Endothelial cell of umbilical vein (primary cell): Measurements from ENCODE around the gene OPA1. TPM values are rescaled to one million over a fixed set of nuclear protein-coding genes. Genes with fewer than 3 reads are reported as not detected.

ENCODE experiments used
- BruUV-seq: library from RNA; stranded (reverse); fragments of 400-500 nt; replicated peaks from 2 replicates; lab custom pipeline; 2021; lab: Mats Ljungman, UMichigan
- CTCF ChIA-PET: fragments of 300-600, 350-600 bp; sonication (Branson Sonifier 250); formaldehyde crosslinking; loops from one replicate; lab custom pipeline; 2021; ENCODE audit warnings: antibody characterized with exemption, inconsistent platforms; lab: Charles Lee
- POLR2A ChIA-PET: fragments of 300-600, 350-600 bp; sonication (Branson Sonifier 250); formaldehyde crosslinking; loops from one replicate; lab custom pipeline; 2021; ENCODE audit warnings: antibody characterized with exemption, inconsistent platforms; lab: Charles Lee
- DNase-seq: peaks from one replicate; pipeline ENCODE4 v3.0.0-alpha.2; 2011; ENCODE audit warnings: low read depth, low spot score
- FAIRE-seq: peaks from 2 replicates; lab custom pipeline; 2011; peaks lifted over from hg19 to GRCh38; lab: Jason Lieb, UNC
- H2AFZ ChIP-seq: 2 replicates; pipeline ENCODE4 v1.6.0; 2012; ENCODE audit warnings: low read depth, low read length, control low read depth, inconsistent platforms
- H3K27ac ChIP-seq: 2 replicates; pipeline ENCODE4 v1.5.1; 2011; ENCODE audit warnings: low read depth, mild to moderate bottlenecking, control low read depth, low read length, moderate library complexity; ENCODE audit not compliant: insufficient read depth
- H3K27me3 ChIP-seq, 2 experiments: 2 replicates each; pipeline versions ENCODE4 v1.6.0 to v1.6.1; 2011; ENCODE audit warnings: low read length in 2 of 2, mixed read lengths in 1 of 2; ENCODE audit not compliant: control insufficient read depth in 2 of 2, insufficient read depth in 2 of 2
- H3K36me3 ChIP-seq, 2 experiments: 2 replicates in 1 of 2; 3 replicates in 1 of 2; pipeline ENCODE4 v1.5.1; 2011; ENCODE audit warnings: low read length in 2 of 2, mild to moderate bottlenecking in 1 of 2, moderate library complexity in 1 of 2; ENCODE audit not compliant: control insufficient read depth in 2 of 2, insufficient read depth in 2 of 2; ENCODE audit errors: extremely low read depth in 1 of 2
- H3K4me1 ChIP-seq: 3 replicates; pipeline ENCODE4 v1.5.1; 2011; ENCODE audit warnings: mild to moderate bottlenecking, low read length; ENCODE audit not compliant: control insufficient read depth, insufficient read depth; ENCODE audit errors: extremely low read depth
- H3K4me2 ChIP-seq: 2 replicates; pipeline ENCODE4 v1.6.1; 2011; ENCODE audit warnings: low read length, control low read depth, mixed read lengths; ENCODE audit not compliant: insufficient read depth
- H3K4me3 ChIP-seq, 3 experiments: fragments of 200-600 bp in 1 of 3; sonication (generic), shearing (Covaris generic) in 1 of 3; replicated peaks in 1 of 3; 2 replicates each; pipeline ENCODE4 v1.5.1; 2011 to 2016; ENCODE audit warnings: control low read depth in 3 of 3, low read length in 3 of 3, mild to moderate bottlenecking in 2 of 3, inconsistent platforms in 1 of 3, low read depth in 1 of 3, moderate library complexity in 1 of 3; ENCODE audit not compliant: insufficient read depth in 1 of 3
- H3K79me2 ChIP-seq: 2 replicates; pipeline ENCODE4 v1.6.0; 2012; ENCODE audit warnings: low read length, inconsistent platforms; ENCODE audit not compliant: control insufficient read depth, insufficient read depth
- H3K9ac ChIP-seq: replicated peaks from 2 replicates; pipeline ENCODE3; 2011; ENCODE audit warnings: low read length, control low read depth; ENCODE audit not compliant: insufficient read depth; ENCODE audit errors: extremely low read depth
- H3K9me1 ChIP-seq: replicated peaks from 3 replicates; pipeline ENCODE4 v1.6.0; 2011; ENCODE audit warnings: mild to moderate bottlenecking, low read length; ENCODE audit not compliant: control insufficient read depth, insufficient read depth; ENCODE audit errors: extremely low read depth
- H3K9me3 ChIP-seq: replicated peaks from 2 replicates; pipeline ENCODE4 v1.5.1; 2012; ENCODE audit warnings: low read length, inconsistent platforms; ENCODE audit not compliant: control insufficient read depth, insufficient read depth
- H4K20me1 ChIP-seq: replicated peaks from 2 replicates; pipeline ENCODE3; 2011; ENCODE audit warnings: mild to moderate bottlenecking, low read length; ENCODE audit not compliant: control insufficient read depth, insufficient read depth; ENCODE audit errors: extremely low read depth
- CTCF ChIP-seq, 2 donors: IDR thresholded peaks; 1 replicate in 1 of 2; 2 replicates in 1 of 2; pipeline ENCODE4 v1.5.1; 2011; ENCODE audit warnings: low read length in 2 of 2, mild to moderate bottlenecking in 2 of 2, moderate library complexity in 2 of 2, control low read depth in 1 of 2, inconsistent platforms in 1 of 2, low read depth in 1 of 2; ENCODE audit not compliant: insufficient read depth in 1 of 2; ENCODE audit errors: extremely low read depth in 1 of 2
- EZH2 ChIP-seq: IDR thresholded peaks from 2 replicates; pipeline ENCODE4 v1.6.1; 2012; ENCODE audit warnings: borderline replicate concordance, low read depth, mild to moderate bottlenecking, moderate library complexity, low read length, inconsistent platforms; ENCODE audit not compliant: severe bottlenecking
- FOS ChIP-seq: IDR thresholded peaks from 2 replicates; pipeline ENCODE4 v1.6.1; 2011; ENCODE audit warnings: mild to moderate bottlenecking, low read length, moderate library complexity, borderline replicate concordance; ENCODE audit not compliant: insufficient read depth
- JUN ChIP-seq: IDR thresholded peaks from 2 replicates; pipeline ENCODE4 v1.6.1; 2011; ENCODE audit warnings: borderline replicate concordance, low read depth; ENCODE audit not compliant: insufficient read length, insufficient read depth
- MYC ChIP-seq: IDR thresholded peaks from one replicate; pipeline ENCODE4 v1.6.1; 2011; ENCODE audit warnings: mild to moderate bottlenecking, low read depth, low read length
- POLR2A ChIP-seq: IDR thresholded peaks from 2 replicates; pipeline ENCODE4 v1.6.1; 2012; ENCODE audit warnings: low read depth, mild to moderate bottlenecking, control low read depth, low read length
- POLR2AphosphoS5 ChIP-seq: IDR thresholded peaks from 2 replicates; pipeline ENCODE4 v1.6.1; 2012; ENCODE audit warnings: low read depth, mild to moderate bottlenecking, control low read depth, low read length, moderate library complexity; ENCODE audit not compliant: insufficient read depth
- dilution Hi-C: fragments of 300-500 bp; cut with MboI; formaldehyde crosslinking; loops from one replicate; pipeline ENCODE4 v1.15.0; 2019; ENCODE audit warnings: low sequenced_read_pairs; ENCODE audit not compliant: extremely low pct_ligation_motif_present
- intact Hi-C: fragments of 100-400 bp; cut with micrococcal nuclease; formaldehyde crosslinking; loops from one replicate; pipeline ENCODE4 v1.10.0; 2022
- polyA plus RNA-seq, 4 experiments: library from polyadenylated mRNA; depleted of rRNA in 3 of 4; stranded (reverse) in 3 of 4; unstranded in 1 of 4; fragments of >200 nt; gene quantifications; 2 replicates each; pipeline versions ENCODE4 v1.2.1 to v1.2.3, GENCODE V29; 2011 to 2012; ENCODE audit warnings: missing spikeins in 1 of 4
- total RNA-seq: library from RNA; stranded (reverse); gene quantifications from 2 replicates; pipeline ENCODE4 v1.2.3, GENCODE V29; 2021
- TF ChIP-seq, protein P1 (sequence below): IDR thresholded peaks from 2 replicates; pipeline ENCODE4 v1.6.1; 2011; ENCODE audit not compliant: insufficient read depth, insufficient read length

OPA1 gene
- total and polyA plus RNA-seq, 2 donors (not counting 3 experiments of a cell fraction or from before 2014, with no cell fraction given): 10.0 to 62.0 TPM

DNA sequence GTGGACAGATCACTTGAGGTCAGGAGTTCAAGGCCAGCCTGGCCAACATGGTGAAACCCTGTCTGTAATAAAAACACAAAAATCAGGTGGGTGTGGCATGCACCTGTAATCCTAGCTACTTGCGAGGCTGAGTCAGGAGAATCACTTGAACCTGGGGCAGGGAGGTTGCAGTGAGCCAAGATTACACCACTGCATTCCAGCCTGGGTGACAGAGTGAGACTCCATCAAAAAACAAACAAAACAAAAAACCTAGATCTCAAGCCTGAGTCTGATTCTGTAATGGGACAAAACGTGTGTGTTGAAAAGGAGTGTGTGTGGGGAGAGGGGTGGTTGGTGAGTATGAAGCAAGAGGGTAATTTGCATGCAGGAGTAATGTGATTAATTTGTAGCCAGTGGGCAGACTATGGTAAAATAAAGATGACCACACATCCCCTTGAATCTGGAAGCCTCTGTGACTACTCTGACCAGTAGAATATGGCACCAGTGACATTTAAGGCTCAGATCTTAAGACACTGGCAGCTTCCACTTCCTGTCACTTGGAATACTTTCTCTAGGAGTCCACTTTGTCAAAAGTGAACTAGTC, 18.4 kb upstream of the OPA1 start:
- dilution Hi-C loops: no loop called here
- no peak overlapping the region for H3K27ac ChIP-seq
- H2AFZ ChIP-seq: no peak overlapping the region
- intact Hi-C loops: no loop called here
- peaks cover 0 to 3% of the 10 kb centered on the region in 2 experiments for H3K27me3 ChIP-seq
- POLR2A ChIA-PET: no interaction called here
- H4K20me1 ChIP-seq: no peaks in the 10 kb centered on the region
- H3K36me3 ChIP-seq: no peaks in the 10 kb centered on the region
- DNase-seq: no peak
- no TSS peak for BruUV-seq
- H3K4me1 ChIP-seq: no peaks in the 10 kb centered on the region
- no peaks in the 10 kb centered on the region for H3K9me3 ChIP-seq
- no peak overlapping the region for H3K4me2 ChIP-seq
- no peaks in the 10 kb centered on the region for H3K79me2 ChIP-seq
- CTCF ChIA-PET: interaction anchor here (0.5 to 1.4 kb wide), 7 partner anchors 10 to 1007 kb away, joined by 3 to 4 read pairs (median 3); no protein-coding TSS in a partner anchor
- no peak overlapping the region for H3K9ac ChIP-seq
- TF ChIP-seq FOS: no peak
- TF ChIP-seq EZH2: no peak
- TF ChIP-seq, protein P1, sequence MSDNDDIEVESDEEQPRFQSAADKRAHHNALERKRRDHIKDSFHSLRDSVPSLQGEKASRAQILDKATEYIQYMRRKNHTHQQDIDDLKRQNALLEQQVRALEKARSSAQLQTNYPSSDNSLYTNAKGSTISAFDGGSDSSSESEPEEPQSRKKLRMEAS: no peak
- TF ChIP-seq POLR2A: no peak
- TF ChIP-seq POLR2AphosphoS5: no peak
- no peak for TF ChIP-seq MYC
- no peak for FAIRE-seq
- no peak overlapping the region for H3K4me3 ChIP-seq
- H3K9me1 ChIP-seq: no peaks in the 10 kb centered on the region

GRCh38 chr3:193585530-193585929, 7.5 kb upstream of the OPA1 start:
- BruUV-seq: no TSS peak
- ChIA-PET CTCF (interaction anchor here (1.0 to 1.6 kb wide), 3 partner anchors 11 to 599 kb away, joined by 3 to 4 read pairs (median 4); no protein-coding TSS in a partner anchor), POLR2A (no interaction called here)
- Histone ChIP-seq H4K20me1 (no peaks in the 10 kb centered on the region), H3K36me3 (no peaks in the 10 kb centered on the region), H3K9me1 (no peaks in the 10 kb centered on the region), H3K27ac (no peak overlapping the region), H3K27me3 (peaks cover 5 to 8% of the 10 kb centered on the region in 2 experiments), H3K4me3 (no peak overlapping the region), H3K9ac (no peak overlapping the region), H3K79me2 (no peaks in the 10 kb centered on the region), H3K4me2 (no peak overlapping the region), H2AFZ (no peak overlapping the region), H3K4me1 (no peaks in the 10 kb centered on the region), H3K9me3 (no peaks in the 10 kb centered on the region)
- TF ChIP-seq POLR2AphosphoS5 (no peak), JUN (no peak), EZH2 (no peak), CTCF (IDR thresholded peaks at IDR 0.05; ENCODE audit: extremely low read depth in 1 of 2, insufficient read depth in 1 of 2, low read depth in 1 of 2, low read length in 2 of 2) (no peak), MYC (no peak)
- DNase-seq: no peak
- FAIRE-seq: no peak
- intact Hi-C loops (no loop called here), dilution Hi-C loops (no loop called here)
